WTC11 (cell line): Measurements from ENCODE around the gene C1QTNF1. TPM values are rescaled to one million over a fixed set of nuclear protein-coding genes. Genes with fewer than 3 reads are reported as not detected.

Source experiments
- ATAC-seq: fragments of 200-7000 bp; cut with Tn5 transposase; 2 replicates; pipeline ENCODE4 v1.10.0; 2021; ENCODE audit warnings: mild to moderate bottlenecking, moderate library complexity
- CTCF ChIA-PET: fragments of 300-600 bp; sonication (Branson Sonifier 250); formaldehyde crosslinking; loops from one replicate; lab custom pipeline; 2021; ENCODE audit warnings: antibody characterized with exemption; lab: Charles Lee
- POLR2A ChIA-PET: fragments of 350-600 bp; sonication (Branson Sonifier 250); formaldehyde crosslinking; loops from one replicate; lab custom pipeline; 2021; ENCODE audit warnings: antibody characterized with exemption; lab: Charles Lee
- DNase-seq: peaks from one replicate; pipeline ENCODE4 v3.0.0; 2021; ENCODE audit warnings: low spot score
- H3K27ac Mint-ChIP-seq: 2 replicates; pipeline ENCODE4 v1.8.0; 2021; ENCODE audit warnings: mixed read lengths
- H3K27me3 Mint-ChIP-seq: 2 replicates; pipeline ENCODE4 v1.8.0; 2021; ENCODE audit warnings: low read depth, mild to moderate bottlenecking, moderate library complexity, mixed read lengths
- H3K36me3 Mint-ChIP-seq: 2 replicates; pipeline ENCODE4 v1.8.0; 2021; ENCODE audit warnings: mixed read lengths
- H3K4me1 Mint-ChIP-seq: 2 replicates; pipeline ENCODE4 v1.8.0; 2022; ENCODE audit warnings: mixed read lengths
- H3K4me3 Mint-ChIP-seq: 2 replicates; pipeline ENCODE4 v1.8.0; 2021; ENCODE audit warnings: mild to moderate bottlenecking, moderate library complexity, mixed read lengths
- H3K9me3 Mint-ChIP-seq: 2 replicates; pipeline ENCODE4 v1.8.0; 2021; ENCODE audit warnings: mixed read lengths
- E2F4 ChIP-seq: sonication (generic); formaldehyde crosslinking; IDR thresholded peaks from 2 replicates; pipeline ENCODE4 v1.8.1; 2022; ENCODE audit warnings: low read depth, mild to moderate bottlenecking, moderate library complexity, missing genetic modification reagents, borderline replicate concordance
- EMX1 ChIP-seq: fragments of 250-450 bp; sonication (Bioruptor Pico); IDR thresholded peaks from 2 replicates; pipeline ENCODE4 v1.8.0; 2021; ENCODE audit warnings: mild to moderate bottlenecking
- ESRRA ChIP-seq: sonication (generic); formaldehyde crosslinking; IDR thresholded peaks from 2 replicates; pipeline ENCODE4 v1.8.1; 2022; ENCODE audit warnings: mild to moderate bottlenecking, missing genetic modification reagents, borderline replicate concordance
- FOXP1 ChIP-seq: sonication (generic); formaldehyde crosslinking; IDR thresholded peaks from 2 replicates; pipeline ENCODE4 v1.8.0; 2022; ENCODE audit warnings: missing genetic modification reagents, mild to moderate bottlenecking, moderate library complexity, borderline replicate concordance
- GABPB1 ChIP-seq: sonication (generic); formaldehyde crosslinking; IDR thresholded peaks from 2 replicates; pipeline ENCODE4 v1.8.1; 2023; ENCODE audit warnings: mild to moderate bottlenecking, missing genetic modification reagents
- GRHL2 ChIP-seq: fragments of 250-450 bp; sonication (Bioruptor Pico); IDR thresholded peaks from 2 replicates; pipeline ENCODE4 v1.8.0; 2022; ENCODE audit warnings: mild to moderate bottlenecking, moderate library complexity; ENCODE audit not compliant: insufficient replicate concordance, severe bottlenecking
- JUN ChIP-seq: sonication (generic); formaldehyde crosslinking; IDR thresholded peaks from 2 replicates; pipeline ENCODE4 v1.8.0; 2023; ENCODE audit warnings: mild to moderate bottlenecking, missing genetic modification reagents
- MAX ChIP-seq: sonication (generic); formaldehyde crosslinking; IDR thresholded peaks from 2 replicates; pipeline ENCODE4 v1.8.0; 2022; ENCODE audit warnings: mild to moderate bottlenecking, missing genetic modification reagents
- MXD4 ChIP-seq: fragments of 250-450 bp; sonication (Bioruptor Pico); IDR thresholded peaks from 2 replicates; pipeline ENCODE4 v1.8.0; 2021; ENCODE audit warnings: mild to moderate bottlenecking, moderate library complexity, borderline replicate concordance
- NR1H2 ChIP-seq: sonication (generic); formaldehyde crosslinking; IDR thresholded peaks from 2 replicates; pipeline ENCODE4 v1.9.0; 2021; ENCODE audit warnings: mild to moderate bottlenecking, moderate library complexity, missing genetic modification reagents
- NR3C1 ChIP-seq: sonication (generic); formaldehyde crosslinking; conservative IDR thresholded peaks from 2 replicates; pipeline ENCODE4 v1.8.1; 2023; ENCODE audit warnings: low read depth, mild to moderate bottlenecking, missing genetic modification reagents
- PRDM15 ChIP-seq: sonication (generic); formaldehyde crosslinking; IDR thresholded peaks from 2 replicates; pipeline ENCODE4 v1.8.0; 2022; ENCODE audit warnings: missing genetic modification reagents
- PRRX2 ChIP-seq: fragments of 250-450 bp; sonication (Bioruptor Pico); IDR thresholded peaks from 2 replicates; pipeline ENCODE4 v1.8.0; 2021; ENCODE audit warnings: mild to moderate bottlenecking
- RORB ChIP-seq: fragments of 250-450 bp; sonication (Bioruptor Pico); IDR thresholded peaks from 2 replicates; pipeline ENCODE4 v1.9.0; 2021; ENCODE audit warnings: mild to moderate bottlenecking
- SMAD3 ChIP-seq: sonication (generic); formaldehyde crosslinking; IDR thresholded peaks from 2 replicates; pipeline ENCODE4 v1.8.0; 2022; ENCODE audit warnings: missing genetic modification reagents, mild to moderate bottlenecking, borderline replicate concordance
- TEAD1 ChIP-seq: sonication (generic); formaldehyde crosslinking; IDR thresholded peaks from 2 replicates; pipeline ENCODE4 v1.8.0; 2022; ENCODE audit warnings: mild to moderate bottlenecking, missing genetic modification reagents
- TP53 ChIP-seq: sonication (generic); formaldehyde crosslinking; IDR thresholded peaks from 2 replicates; pipeline ENCODE4 v1.8.1; 2023; ENCODE audit warnings: mild to moderate bottlenecking, missing genetic modification reagents
- USF1 ChIP-seq: sonication (generic); formaldehyde crosslinking; IDR thresholded peaks from 2 replicates; pipeline ENCODE4 v1.8.0; 2022; ENCODE audit warnings: mild to moderate bottlenecking, missing genetic modification reagents
- ZNF138 ChIP-seq: sonication (generic); formaldehyde crosslinking; conservative IDR thresholded peaks from 2 replicates; pipeline ENCODE4 v1.8.1; 2022; ENCODE audit warnings: mild to moderate bottlenecking, moderate library complexity, missing genetic modification reagents
- ZNF232 ChIP-seq: sonication (generic); formaldehyde crosslinking; IDR thresholded peaks from 2 replicates; pipeline ENCODE4 v1.8.0; 2022; ENCODE audit warnings: mild to moderate bottlenecking, missing genetic modification reagents
- ZNF416 ChIP-seq: fragments of 250-450 bp; sonication (Bioruptor Pico); IDR thresholded peaks from 2 replicates; pipeline ENCODE4 v1.9.0; 2021; ENCODE audit warnings: mild to moderate bottlenecking, inconsistent platforms
- ZNF425 ChIP-seq: fragments of 250-450 bp; sonication (Bioruptor Pico); conservative IDR thresholded peaks from 2 replicates; pipeline ENCODE4 v1.9.0; 2021; ENCODE audit warnings: mild to moderate bottlenecking
- ZSCAN18 ChIP-seq: fragments of 250-450 bp; sonication (Bioruptor Pico); IDR thresholded peaks from 2 replicates; pipeline ENCODE4 v2.1.2; 2022; ENCODE audit warnings: mild to moderate bottlenecking, moderate library complexity
- total RNA-seq: library from RNA; stranded (reverse); gene quantifications from 3 replicates; pipeline ENCODE4 v1.2.3, GENCODE V29; 2021

C1QTNF1 gene
- total RNA-seq, 1 experiment from 2014 or later = 1.7 TPM

- Mint-ChIP-seq H3K36me3 (no peaks in the 10 kb centered on the region), H3K4me3 (no peak overlapping the region), H3K9me3 (no peaks in the 10 kb centered on the region), H3K4me1 (no peaks in the 10 kb centered on the region)
- ChIA-PET POLR2A (no interaction called here), CTCF (interaction anchor here (1.5 to 2.5 kb wide), 6 partner anchors 16 to 326 kb away, joined by 3 to 16 read pairs (median 10); no protein-coding TSS in a partner anchor)
- no peak for ATAC-seq
- no peak for DNase-seq
- TF ChIP-seq FOXP1 (CRISPR knock-in tag) (no peak), ZSCAN18 (CRISPR knock-in tag) (no peak), GRHL2 (CRISPR knock-in tag) (no peak), ZNF416 (CRISPR knock-in tag) (no peak), MXD4 (no peak), NR3C1 (no peak), EMX1 (CRISPR knock-in tag) (no peak), ESRRA (CRISPR knock-in tag) (no peak), GABPB1 (CRISPR knock-in tag) (no peak), RORB (CRISPR knock-in tag) (no peak), USF1 (CRISPR knock-in tag) (no peak), TEAD1 (CRISPR knock-in tag) (no peak)
- TF ChIP-seq, all 79 proteins: peak for 0
- no peak overlapping the region for H3K27ac Mint-ChIP-seq
- H3K27me3 Mint-ChIP-seq = peaks cover 3% of the 10 kb centered on the region
These were observed 43.0 kb downstream of the C1QTNF1 start for GRCh38 chr17:79066963-79067362.

GRCh38 chr17:79070266-79070880, 46.4 kb downstream of the C1QTNF1 start:
- Mint-ChIP-seq H3K4me1 (peaks cover 2% of the 10 kb centered on the region), H3K36me3 (no peaks in the 10 kb centered on the region), H3K27ac (no peak overlapping the region), H3K4me3 (no peak overlapping the region), H3K9me3 (no peaks in the 10 kb centered on the region), H3K27me3 (peaks cover 7% of the 10 kb centered on the region)
- ATAC-seq = no peak
- ChIA-PET POLR2A (interaction anchor here (0.6 kb wide), 1 partner anchor 61 kb away, joined by 3 read pairs; the partner anchor contains the start of gene CANT1), CTCF (no interaction called here)
- no peak for TF ChIP-seq PRDM15 (CRISPR knock-in tag)
- TF ChIP-seq TEAD1 (CRISPR knock-in tag) = no peak
- TF ChIP-seq ESRRA (CRISPR knock-in tag) = no peak
- TF ChIP-seq MAX (CRISPR knock-in tag) = no peak
- DNase-seq = no peak

GRCh38 chr17:79071161-79071740, 47.3 kb downstream of the C1QTNF1 start:
- Mint-ChIP-seq H3K27ac (no peak overlapping the region), H3K4me1 (peaks cover 7% of the 10 kb centered on the region), H3K36me3 (no peaks in the 10 kb centered on the region), H3K27me3 (peaks cover 16% of the 10 kb centered on the region), H3K4me3 (no peak overlapping the region), H3K9me3 (no peaks in the 10 kb centered on the region)
- POLR2A ChIA-PET = interaction anchor here (0.6 kb wide), 1 partner anchor 62 kb away, joined by 3 read pairs; the partner anchor contains the start of gene CANT1
- ATAC-seq = no peak
- no peak for DNase-seq
- CTCF ChIA-PET = interaction anchor here (1.1 kb wide), 2 partner anchors 317 to 321 kb away, joined by 3 to 4 read pairs; no protein-coding TSS in a partner anchor
- TF ChIP-seq ZNF425 (CRISPR knock-in tag) (no peak), JUN (CRISPR knock-in tag) (no peak), ZNF232 (no peak), E2F4 (CRISPR knock-in tag) (no peak), ZNF138 (CRISPR knock-in tag) (no peak), PRRX2 (CRISPR knock-in tag) (no peak), NR1H2 (CRISPR knock-in tag) (no peak), FOXP1 (CRISPR knock-in tag) (no peak), SMAD3 (CRISPR knock-in tag) (no peak), TP53 (CRISPR knock-in tag) (no peak)
